Ovary (tissue), 9 donors: ENCODE data around the gene N4BP2L1. TPM values are rescaled to one million over a fixed set of nuclear protein-coding genes. Genes with fewer than 3 reads are reported as not detected.

Experiments
- DNase-seq, 5 donors: peaks; one replicate each; pipeline ENCODE4 v3.0.0-alpha.2; 2019 to 2020
- H3K27ac ChIP-seq, 2 donors: fragments of 200-600 bp; one replicate each; pipeline versions ENCODE4 v1.5.1 to v1.8.0; 2019 to 2022
- H3K27me3 ChIP-seq: fragments of 200-600 bp; one replicate; pipeline ENCODE4 v1.8.0; 2022
- H3K36me3 ChIP-seq: fragments of 200-600 bp; sonication (generic); one replicate; pipeline ENCODE4 v1.5.1; 2019
- H3K4me1 ChIP-seq: one replicate; pipeline ENCODE4 v1.8.1; 2013; ENCODE audit warnings: mild to moderate bottlenecking, moderate library complexity; ENCODE audit not compliant: insufficient read depth
- H3K4me3 ChIP-seq: fragments of 200-600 bp; sonication (generic); one replicate; pipeline ENCODE4 v1.5.1; 2017
- H3K9me3 ChIP-seq, 2 donors: fragments of 200-600 bp in 1 of 2; sonication (generic) in 1 of 2; one replicate each; pipeline versions ENCODE4 v1.5.1 to v1.8.1; 2013 to 2019; ENCODE audit warnings: mild to moderate bottlenecking in 1 of 2, moderate library complexity in 1 of 2
- EP300 ChIP-seq: sonication (generic); formaldehyde crosslinking; IDR thresholded peaks from one replicate; pipeline ENCODE4 v1.6.1; 2017; ENCODE audit warnings: antibody characterized with exemption
- POLR2A ChIP-seq: fragments of 450-650 bp; IDR thresholded peaks from one replicate; pipeline ENCODE4 v1.6.1; 2017; ENCODE audit warnings: antibody characterized with exemption, mild to moderate bottlenecking, moderate library complexity
- WGBS, 3 donors: extraction: QIAGEN DNeasy Blood & Tissue Kit in 1 of 3; methylation state at CpG; one replicate each; pipeline versions ENCODE4 v1.1.5 to v1.1.7; 2013 to 2017; 5-methylcytosine and 5-hydroxymethylcytosine counted together
- intact Hi-C, 4 donors: fragments of 100-400 bp; cut with DNase I; formaldehyde crosslinking; loops; one replicate each; pipeline versions ENCODE4 v1.11.0 to v1.15.1; 2022 to 2023
- polyA plus RNA-seq, 2 donors: library from polyadenylated mRNA; stranded (reverse); fragments of 200-250 nt in 1 of 2; fragments of 350-450 nt in 1 of 2; fragmentation: Illumina TruSeq in 1 of 2; extraction: RNeasy Lipid Tissue Mini Kit (QIAGEN cat#74804) in 1 of 2; gene quantifications; one replicate each; pipeline ENCODE4 v1.2.3, GENCODE V29; 2013 to 2014
- total RNA-seq, 7 donors: library from RNA; depleted of rRNA in 2 of 7; stranded (reverse); fragments of >200 nt in 2 of 7; fragmentation: NEBNext Ultra II Directional in 3 of 7; extraction: Animal tissue kit (Norgen Biotek cat#: 25700) in 3 of 7; gene quantifications; one replicate each; pipeline versions ENCODE4 v1.1.0 to v1.2.4, GENCODE V29; 2016 to 2023
- TF ChIP-seq, protein P1 (sequence below), 3 donors: fragments of 450-650 bp in 2 of 3; fragments of 200-600 bp in 1 of 3; IDR thresholded peaks; one replicate each; pipeline versions ENCODE4 v1.5.1 to v1.8.0; 2016 to 2022; ENCODE audit warnings: antibody characterized with exemption in 3 of 3, mild to moderate bottlenecking in 1 of 3
- donor health status: DM: no; HTN: no; CAD: no; lungs with moderate emphysema.
- donor health status: DM: no; HTN: no; CAD: no.
- donor health status: Bipolar disorder and iron deficiency.
- donor health status: DM: yes; HTN: yes; CAD: no.
- donor health status: DM: no; HTN: no; CAD: no.
- donor health status: DM: yes; HTN: yes; CAD: no.

The N4BP2L1 gene
- total and polyA plus RNA-seq, 9 donors, result 22.1 to 63.4 (median 30.6) TPM

DNA sequence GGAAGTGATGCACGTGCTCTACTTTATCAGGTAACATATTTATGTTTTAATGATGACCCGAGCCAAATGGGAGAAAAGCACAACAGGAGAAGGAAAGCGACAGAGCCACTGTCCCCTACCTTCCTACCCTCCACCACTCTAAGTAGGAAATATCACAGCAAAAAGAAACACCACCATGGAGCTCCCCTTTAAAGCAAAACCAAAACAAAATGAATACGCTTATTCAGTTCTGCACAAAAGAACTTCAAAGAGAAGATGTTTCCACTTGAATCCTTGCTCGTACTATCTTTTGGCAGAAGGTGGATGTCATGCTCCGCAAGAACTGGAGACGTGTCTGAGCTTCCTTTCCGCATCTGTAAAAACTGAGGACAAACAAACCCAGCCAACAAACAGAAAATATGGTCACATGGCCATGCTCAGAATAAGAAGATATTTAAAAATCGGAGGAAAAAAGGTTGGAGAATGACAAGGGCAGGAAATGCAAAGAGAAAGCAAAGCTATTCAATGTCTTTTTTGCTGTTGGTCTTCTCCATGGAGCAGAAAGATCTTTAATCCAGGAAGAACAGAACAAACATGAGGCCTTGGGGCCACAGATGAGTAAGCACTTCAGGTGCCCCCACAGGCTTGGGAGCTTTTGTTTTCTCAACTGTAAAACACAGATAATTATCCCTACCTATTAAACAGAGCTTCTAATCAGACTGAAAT lies 19.5 kb downstream of the N4BP2L1 start:
- Histone ChIP-seq H3K4me3 (no peak overlapping the region), H3K36me3 (no peaks in the 10 kb centered on the region), H3K27me3 (no peaks in the 10 kb centered on the region), H3K4me1 (peaks cover 6% of the 10 kb centered on the region), H3K9me3 (no peaks in the 10 kb centered on the region), H3K27ac (peak overlapping the region; percentile 10 to 77)
- intact Hi-C loops, result no loop called here
- 17 to 28% (median 21%) methylated on average over 9 of the region's 9 CpGs for WGBS, 3 donors
- DNase-seq, result peak in 1 of 5 donors; percentile 27
- TF ChIP-seq POLR2A (no peak), EP300 (no peak)
- TF ChIP-seq, protein P1, sequence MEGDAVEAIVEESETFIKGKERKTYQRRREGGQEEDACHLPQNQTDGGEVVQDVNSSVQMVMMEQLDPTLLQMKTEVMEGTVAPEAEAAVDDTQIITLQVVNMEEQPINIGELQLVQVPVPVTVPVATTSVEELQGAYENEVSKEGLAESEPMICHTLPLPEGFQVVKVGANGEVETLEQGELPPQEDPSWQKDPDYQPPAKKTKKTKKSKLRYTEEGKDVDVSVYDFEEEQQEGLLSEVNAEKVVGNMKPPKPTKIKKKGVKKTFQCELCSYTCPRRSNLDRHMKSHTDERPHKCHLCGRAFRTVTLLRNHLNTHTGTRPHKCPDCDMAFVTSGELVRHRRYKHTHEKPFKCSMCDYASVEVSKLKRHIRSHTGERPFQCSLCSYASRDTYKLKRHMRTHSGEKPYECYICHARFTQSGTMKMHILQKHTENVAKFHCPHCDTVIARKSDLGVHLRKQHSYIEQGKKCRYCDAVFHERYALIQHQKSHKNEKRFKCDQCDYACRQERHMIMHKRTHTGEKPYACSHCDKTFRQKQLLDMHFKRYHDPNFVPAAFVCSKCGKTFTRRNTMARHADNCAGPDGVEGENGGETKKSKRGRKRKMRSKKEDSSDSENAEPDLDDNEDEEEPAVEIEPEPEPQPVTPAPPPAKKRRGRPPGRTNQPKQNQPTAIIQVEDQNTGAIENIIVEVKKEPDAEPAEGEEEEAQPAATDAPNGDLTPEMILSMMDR (IDR thresholded peaks at IDR 0.05), result no peak

DNA sequence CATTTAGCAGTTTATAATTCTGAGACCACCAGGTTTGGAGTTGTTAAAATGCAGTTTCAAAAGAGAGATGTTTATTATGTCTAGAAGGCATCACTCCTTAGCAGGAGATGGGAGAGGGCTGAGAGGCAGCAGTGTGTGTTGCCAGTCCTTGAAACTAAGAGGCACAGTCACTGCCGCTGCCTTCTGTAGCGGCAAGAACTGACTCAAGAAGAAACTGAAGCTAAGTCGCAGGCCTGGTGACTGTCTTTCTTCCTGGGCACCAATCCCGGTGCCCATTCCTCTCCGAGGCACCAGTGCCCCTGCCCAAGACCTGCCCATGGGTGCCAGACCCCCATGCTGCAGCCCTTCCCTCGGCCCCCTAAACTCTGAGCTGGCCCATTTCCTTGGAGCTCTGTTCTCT lies 20.1 kb downstream of the N4BP2L1 start:
- 80 to 83% (median 83%) methylated on average over 6 of the region's 6 CpGs for WGBS, 3 donors

DNA sequence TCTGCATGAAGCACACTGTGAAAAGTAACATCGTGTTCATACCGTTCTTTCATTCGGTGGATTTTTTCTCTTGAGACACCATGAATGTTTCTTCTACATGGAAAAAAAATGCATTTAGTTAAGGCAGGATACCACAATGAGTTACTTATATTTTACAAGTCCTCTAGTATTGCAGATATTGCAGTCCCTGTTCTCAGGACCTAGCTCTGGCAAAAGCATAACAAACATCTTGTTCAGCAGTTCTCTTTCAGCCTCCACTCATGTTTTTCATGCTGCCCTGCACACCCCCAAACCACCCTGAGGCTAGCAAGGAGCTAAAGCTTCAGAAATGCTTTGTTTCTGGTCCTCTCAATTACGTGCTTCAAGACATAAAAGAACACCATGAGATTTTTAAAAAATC lies 24.8 kb downstream of the N4BP2L1 start:
- WGBS, 3 donors, result 92 to 95% (median 95%) methylated on average over 4 of the region's 4 CpGs
- Histone ChIP-seq H3K4me1 (peaks cover 4% of the 10 kb centered on the region), H3K4me3 (no peak overlapping the region), H3K9me3 (no peaks in the 10 kb centered on the region), H3K27ac (no peak overlapping the region), H3K36me3 (no peaks in the 10 kb centered on the region), H3K27me3 (no peaks in the 10 kb centered on the region)
- intact Hi-C loops, result no loop called here
- TF ChIP-seq EP300, result no peak
- TF ChIP-seq POLR2A, result no peak
- TF ChIP-seq, protein P1 (IDR thresholded peaks at IDR 0.05), result no peak
- no peak for DNase-seq

More for the DNA sequence above, 20.1 kb downstream of the N4BP2L1 start:
- TF ChIP-seq, protein P1 (IDR thresholded peaks at IDR 0.05), result no peak
- TF ChIP-seq POLR2A (no peak), EP300 (no peak)
- no peaks in the 10 kb centered on the region for H3K36me3 ChIP-seq
- H3K4me3 ChIP-seq, result no peak overlapping the region
- no peaks in the 10 kb centered on the region for H3K27me3 ChIP-seq
- intact Hi-C loops, result no loop called here
- H3K4me1 ChIP-seq, result peaks cover 6% of the 10 kb centered on the region
- peak overlapping the region; percentile 10 to 77 for H3K27ac ChIP-seq
- H3K9me3 ChIP-seq, result no peaks in the 10 kb centered on the region
- DNase-seq, result no peak

DNA sequence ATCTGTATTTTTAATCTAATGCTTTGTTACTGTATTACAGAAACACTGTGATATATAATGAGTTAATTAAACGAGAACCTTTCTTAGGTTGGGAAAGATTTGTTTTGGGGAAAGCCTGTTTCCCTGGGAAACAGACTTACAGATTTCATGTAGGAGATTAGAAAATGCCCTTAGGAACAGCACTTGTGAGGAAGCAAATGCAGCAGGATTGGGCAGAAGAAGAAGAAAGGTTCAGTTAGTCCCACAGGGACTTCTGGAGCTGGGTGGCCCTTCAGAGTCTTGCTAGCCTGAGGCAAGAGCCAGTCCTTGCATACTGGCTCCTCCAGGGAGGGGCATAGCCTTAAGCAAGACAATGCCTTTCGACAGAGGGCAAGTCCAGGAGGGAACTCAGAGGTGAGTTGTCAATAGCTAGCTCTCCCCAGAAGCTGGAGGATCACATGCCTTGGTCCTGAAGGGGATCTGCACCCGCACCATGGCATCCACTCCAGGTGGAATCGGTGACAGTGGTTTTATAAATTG lies 36.8 kb downstream of the N4BP2L1 start:
- intact Hi-C loops, result no loop called here
- 67 to 78% (median 71%) methylated on average over 4 of the region's 4 CpGs for WGBS, 3 donors
- Histone ChIP-seq H3K27ac (no peak overlapping the region), H3K4me3 (no peak overlapping the region), H3K4me1 (no peaks in the 10 kb centered on the region), H3K9me3 (no peaks in the 10 kb centered on the region), H3K27me3 (no peaks in the 10 kb centered on the region), H3K36me3 (no peaks in the 10 kb centered on the region)
- DNase-seq, result no peak
- no peak for TF ChIP-seq EP300
- TF ChIP-seq, protein P1 (IDR thresholded peaks at IDR 0.05), result no peak
- TF ChIP-seq POLR2A, result no peak
